ENCODE data around the gene PLEKHM3. TPM values are rescaled to one million over a fixed set of nuclear protein-coding genes. Genes with fewer than 3 reads are reported as not detected.
A peak's percentile ranks its signal among the peaks of the same experiment; 100 is the strongest.

The PLEKHM3 gene
- total and polyA plus RNA-seq, 2 of the 13 experiments (the other 11 are each of a cell fraction or from before 2014, with no cell fraction given), result 4.5 to 4.7 TPM

GRCh38 chr2:207830778-207831438, 194.4 kb downstream of the PLEKHM3 start (continued):
- TF ChIP-seq RBM22 (optimal IDR thresholded peaks at IDR 0.05; ENCODE audit: low read length), result no peak
- no peak for TF ChIP-seq ZFY (CRISPR knock-in tag; IDR thresholded peaks at IDR 0.05)
- no peak for TF ChIP-seq CENPX (CRISPR knock-in tag; IDR thresholded peaks at IDR 0.05)
- TF ChIP-seq ZBTB20 (CRISPR knock-in tag; IDR thresholded peaks at IDR 0.05; ENCODE audit: borderline replicate concordance, low read depth), result no peak
- TF ChIP-seq GATA4 (IDR thresholded peaks at IDR 0.05; ENCODE audit: borderline replicate concordance, low read depth), result no peak
- no peak for TF ChIP-seq ZNF3 (CRISPR knock-in tag; IDR thresholded peaks at IDR 0.05)
- no peak for TF ChIP-seq ZXDC (CRISPR knock-in tag; IDR thresholded peaks at IDR 0.05)
- TF ChIP-seq, protein P1, sequence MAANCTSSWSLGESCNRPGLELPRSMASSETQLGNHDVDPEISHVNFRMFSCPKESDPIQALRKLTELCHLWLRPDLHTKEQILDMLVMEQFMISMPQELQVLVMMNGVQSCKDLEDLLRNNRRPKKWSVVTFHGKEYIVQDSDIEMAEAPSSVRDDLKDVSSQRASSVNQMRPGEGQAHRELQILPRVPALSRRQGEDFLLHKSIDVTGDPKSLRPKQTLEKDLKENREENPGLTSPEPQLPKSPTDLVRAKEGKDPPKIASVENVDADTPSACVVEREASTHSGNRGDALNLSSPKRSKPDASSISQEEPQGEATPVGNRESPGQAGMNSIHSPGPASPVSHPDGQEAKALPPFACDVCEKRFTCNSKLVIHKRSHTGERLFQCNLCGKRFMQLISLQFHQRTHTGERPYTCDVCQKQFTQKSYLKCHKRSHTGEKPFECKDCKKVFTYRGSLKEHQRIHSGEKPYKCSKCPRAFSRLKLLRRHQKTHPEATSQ (CRISPR knock-in tag; IDR thresholded peaks at IDR 0.05; ENCODE audit: borderline replicate concordance), result no peak
- TF ChIP-seq, protein P2, sequence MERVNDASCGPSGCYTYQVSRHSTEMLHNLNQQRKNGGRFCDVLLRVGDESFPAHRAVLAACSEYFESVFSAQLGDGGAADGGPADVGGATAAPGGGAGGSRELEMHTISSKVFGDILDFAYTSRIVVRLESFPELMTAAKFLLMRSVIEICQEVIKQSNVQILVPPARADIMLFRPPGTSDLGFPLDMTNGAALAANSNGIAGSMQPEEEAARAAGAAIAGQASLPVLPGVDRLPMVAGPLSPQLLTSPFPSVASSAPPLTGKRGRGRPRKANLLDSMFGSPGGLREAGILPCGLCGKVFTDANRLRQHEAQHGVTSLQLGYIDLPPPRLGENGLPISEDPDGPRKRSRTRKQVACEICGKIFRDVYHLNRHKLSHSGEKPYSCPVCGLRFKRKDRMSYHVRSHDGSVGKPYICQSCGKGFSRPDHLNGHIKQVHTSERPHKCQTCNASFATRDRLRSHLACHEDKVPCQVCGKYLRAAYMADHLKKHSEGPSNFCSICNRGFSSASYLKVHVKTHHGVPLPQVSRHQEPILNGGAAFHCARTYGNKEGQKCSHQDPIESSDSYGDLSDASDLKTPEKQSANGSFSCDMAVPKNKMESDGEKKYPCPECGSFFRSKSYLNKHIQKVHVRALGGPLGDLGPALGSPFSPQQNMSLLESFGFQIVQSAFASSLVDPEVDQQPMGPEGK (CRISPR knock-in tag; IDR thresholded peaks at IDR 0.05), result peak; percentile 65; the same call in 1 of the 2 replicates
- no peak for TF ChIP-seq LBX2 (CRISPR knock-in tag; IDR thresholded peaks at IDR 0.05; ENCODE audit: borderline replicate concordance)
- TF ChIP-seq MIXL1 (CRISPR knock-in tag; IDR thresholded peaks at IDR 0.05), result peak; percentile 48; the same call in 1 of the 2 replicates
- TF ChIP-seq, protein P3, sequence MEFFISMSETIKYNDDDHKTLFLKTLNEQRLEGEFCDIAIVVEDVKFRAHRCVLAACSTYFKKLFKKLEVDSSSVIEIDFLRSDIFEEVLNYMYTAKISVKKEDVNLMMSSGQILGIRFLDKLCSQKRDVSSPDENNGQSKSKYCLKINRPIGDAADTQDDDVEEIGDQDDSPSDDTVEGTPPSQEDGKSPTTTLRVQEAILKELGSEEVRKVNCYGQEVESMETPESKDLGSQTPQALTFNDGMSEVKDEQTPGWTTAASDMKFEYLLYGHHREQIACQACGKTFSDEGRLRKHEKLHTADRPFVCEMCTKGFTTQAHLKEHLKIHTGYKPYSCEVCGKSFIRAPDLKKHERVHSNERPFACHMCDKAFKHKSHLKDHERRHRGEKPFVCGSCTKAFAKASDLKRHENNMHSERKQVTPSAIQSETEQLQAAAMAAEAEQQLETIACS (CRISPR knock-in tag; IDR thresholded peaks at IDR 0.05), result no peak
- TF ChIP-seq, protein P4, sequence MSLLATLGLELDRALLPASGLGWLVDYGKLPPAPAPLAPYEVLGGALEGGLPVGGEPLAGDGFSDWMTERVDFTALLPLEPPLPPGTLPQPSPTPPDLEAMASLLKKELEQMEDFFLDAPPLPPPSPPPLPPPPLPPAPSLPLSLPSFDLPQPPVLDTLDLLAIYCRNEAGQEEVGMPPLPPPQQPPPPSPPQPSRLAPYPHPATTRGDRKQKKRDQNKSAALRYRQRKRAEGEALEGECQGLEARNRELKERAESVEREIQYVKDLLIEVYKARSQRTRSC (CRISPR knock-in tag; IDR thresholded peaks at IDR 0.05; ENCODE audit: low read depth), result no peak
- TF ChIP-seq SKI (IDR thresholded peaks at IDR 0.05; ENCODE audit: partially characterized antibody), result no peak
- no peak for TF ChIP-seq AKNA (CRISPR knock-in tag; IDR thresholded peaks at IDR 0.05; ENCODE audit: borderline replicate concordance)

Data from HepG2 (cell line).